ENCODE results near the gene GPC6.

- TF ChIP-seq POLR2AphosphoS5 (IDR thresholded peaks at IDR 0.05): no peak
- no peak for TF ChIP-seq CTCF (IDR thresholded peaks at IDR 0.05)
Measured at GRCh38 chr13:94291631-94292322, 1065.2 kb downstream of the GPC6 start.
